ENCODE data around the gene SMOC1. TPM values are rescaled to one million over a fixed set of nuclear protein-coding genes. Genes with fewer than 3 reads are reported as not detected.

SMOC1 gene
- polyA plus RNA-seq, 1 experiment = not detected

DNA sequence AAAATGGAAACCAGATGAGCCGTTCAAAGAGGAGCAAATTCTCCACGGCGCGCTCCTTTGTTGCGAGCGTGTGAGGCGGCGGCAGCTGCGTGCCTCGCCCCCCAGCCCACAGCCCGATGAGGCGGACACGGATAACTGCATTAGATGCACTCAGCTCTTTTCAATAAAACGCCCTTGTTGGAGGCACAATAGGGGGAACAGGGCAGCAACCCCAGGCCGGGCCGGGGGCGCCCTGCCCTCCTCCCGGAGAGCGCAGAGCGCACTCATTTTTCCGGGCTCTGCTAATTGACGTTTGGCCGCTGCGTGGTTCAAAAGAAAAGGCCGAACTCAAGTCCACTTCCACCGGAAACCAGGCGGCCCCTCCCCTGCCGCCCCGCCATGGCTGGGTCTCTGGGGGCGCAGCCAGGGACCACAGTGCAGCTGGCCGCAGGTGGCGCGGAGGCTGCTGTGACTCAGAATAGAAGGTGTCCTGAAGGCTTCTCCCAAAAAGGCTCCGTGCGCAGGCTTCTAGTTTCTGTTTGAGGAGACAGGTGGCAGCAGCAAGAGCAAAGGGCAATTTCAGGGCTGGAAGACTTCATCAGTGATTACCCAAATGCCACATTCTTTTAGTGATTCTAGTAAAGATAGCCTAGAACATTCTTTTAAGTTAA, 29.0 kb upstream of the SMOC1 start:
- Histone ChIP-seq H3K27me3 (ENCODE audit: control insufficient read depth, insufficient read depth, low read length) (no peaks in the 10 kb centered on the region; the same call in 1 of the 2 replicates), H3K4me3 (ENCODE audit: low read depth, low read length) (no peak overlapping the region), H3K36me3 (ENCODE audit: control insufficient read depth, insufficient read depth, low read length) (no peaks in the 10 kb centered on the region)
- TF ChIP-seq CTCF (IDR thresholded peaks at IDR 0.05; ENCODE audit: insufficient read depth, low read depth, low read length) = no peak
- ChIA-PET POLR2A (no interaction called here), CTCF (no interaction called here)
- no peak for DNase-seq (ENCODE audit: low read depth)

GRCh38 chr14:69850736-69851112, 28.5 kb upstream of the SMOC1 start:
- ChIA-PET POLR2A (no interaction called here), CTCF (no interaction called here)
- no peaks in the 10 kb centered on the region; the same call in 1 of the 2 replicates for H3K27me3 ChIP-seq (ENCODE audit: control insufficient read depth, insufficient read depth, low read length)
- TF ChIP-seq CTCF (IDR thresholded peaks at IDR 0.05; ENCODE audit: insufficient read depth, low read depth, low read length) = no peak
- no peak overlapping the region for H3K4me3 ChIP-seq (ENCODE audit: low read depth, low read length)
- no peak for DNase-seq (ENCODE audit: low read depth)
- H3K36me3 ChIP-seq (ENCODE audit: control insufficient read depth, insufficient read depth, low read length) = no peaks in the 10 kb centered on the region

GRCh38 chr14:69852531-69853321, 26.5 kb upstream of the SMOC1 start:
- no peak for TF ChIP-seq CTCF (IDR thresholded peaks at IDR 0.05; ENCODE audit: insufficient read depth, low read depth, low read length)
- ChIA-PET CTCF (interaction anchor here (1.3 to 1.5 kb wide), 2 partner anchors 16 to 21 kb away, joined by 3 read pairs; no protein-coding TSS in a partner anchor), POLR2A (no interaction called here)
- H3K36me3 ChIP-seq (ENCODE audit: control insufficient read depth, insufficient read depth, low read length) = no peaks in the 10 kb centered on the region
- H3K4me3 ChIP-seq (ENCODE audit: low read depth, low read length) = no peak overlapping the region
- no peak for DNase-seq (ENCODE audit: low read depth)
- H3K27me3 ChIP-seq (ENCODE audit: control insufficient read depth, insufficient read depth, low read length) = no peaks in the 10 kb centered on the region; the same call in 1 of the 2 replicates

DNA sequence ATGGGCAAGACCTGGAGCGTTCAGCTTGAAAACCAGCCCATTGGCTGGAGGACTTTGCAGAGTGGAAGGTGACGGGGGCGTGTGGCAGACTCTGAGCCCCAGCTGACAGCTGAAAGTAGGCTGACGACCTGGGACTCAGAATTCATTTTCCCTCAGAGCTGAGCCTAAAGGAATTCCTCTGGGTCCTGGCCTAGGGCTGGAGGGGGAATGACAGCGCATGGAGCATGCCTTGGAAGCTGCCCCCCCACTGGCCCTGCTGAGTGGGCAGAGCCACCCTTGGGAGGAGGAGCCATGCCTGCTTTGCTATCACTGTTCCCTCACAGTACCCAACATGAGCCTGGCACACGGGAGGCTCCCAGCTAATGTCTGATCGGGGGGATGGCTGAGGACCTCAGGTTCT, 25.4 kb upstream of the SMOC1 start:
- no peaks in the 10 kb centered on the region for H3K36me3 ChIP-seq (ENCODE audit: control insufficient read depth, insufficient read depth, low read length)
- ChIA-PET CTCF (interaction anchor here (1.3 to 1.5 kb wide), 2 partner anchors 17 to 20 kb away, joined by 3 read pairs; no protein-coding TSS in a partner anchor), POLR2A (no interaction called here)
- TF ChIP-seq CTCF (IDR thresholded peaks at IDR 0.05; ENCODE audit: insufficient read depth, low read depth, low read length) = no peak
- DNase-seq (ENCODE audit: low read depth) = no peak
- H3K4me3 ChIP-seq (ENCODE audit: low read depth, low read length) = no peak overlapping the region
- no peaks in the 10 kb centered on the region; the same call in 1 of the 2 replicates for H3K27me3 ChIP-seq (ENCODE audit: control insufficient read depth, insufficient read depth, low read length)

GRCh38 chr14:69854598-69854997, 24.6 kb upstream of the SMOC1 start:
- Histone ChIP-seq H3K27me3 (ENCODE audit: control insufficient read depth, insufficient read depth, low read length) (no peaks in the 10 kb centered on the region; the same call in none of the 2 replicates), H3K4me3 (ENCODE audit: low read depth, low read length) (no peak overlapping the region), H3K36me3 (ENCODE audit: control insufficient read depth, insufficient read depth, low read length) (no peaks in the 10 kb centered on the region)
- CTCF ChIA-PET = no interaction called here
- no peak for DNase-seq (ENCODE audit: low read depth)
- POLR2A ChIA-PET = no interaction called here
- no peak for TF ChIP-seq CTCF (IDR thresholded peaks at IDR 0.05; ENCODE audit: insufficient read depth, low read depth, low read length)
